Prostate gland (tissue), 2 donors: ENCODE data around the gene GOLGA7B.

Experiments
- POLR2A ChIP-seq: fragments of 450-650 bp; IDR thresholded peaks from one replicate; pipeline ENCODE4 v1.6.1; 2016; ENCODE audit warnings: antibody characterized with exemption, mild to moderate bottlenecking
- POLR2AphosphoS5 ChIP-seq: sonication (generic); formaldehyde crosslinking; IDR thresholded peaks from one replicate; pipeline ENCODE4 v1.6.1; 2017; ENCODE audit warnings: antibody characterized with exemption
- TF ChIP-seq, protein P1 (sequence below), 4 experiments: fragments of 200-600 bp in 2 of 4; fragments of 450-650 bp in 2 of 4; sonication (generic) in 2 of 4; IDR thresholded peaks; 1 replicate in 3 of 4; 2 replicates in 1 of 4; pipeline ENCODE4 v1.5.1; 2016 to 2019; ENCODE audit warnings: antibody characterized with exemption in 4 of 4, mild to moderate bottlenecking in 2 of 4, moderate library complexity in 2 of 4

DNA sequence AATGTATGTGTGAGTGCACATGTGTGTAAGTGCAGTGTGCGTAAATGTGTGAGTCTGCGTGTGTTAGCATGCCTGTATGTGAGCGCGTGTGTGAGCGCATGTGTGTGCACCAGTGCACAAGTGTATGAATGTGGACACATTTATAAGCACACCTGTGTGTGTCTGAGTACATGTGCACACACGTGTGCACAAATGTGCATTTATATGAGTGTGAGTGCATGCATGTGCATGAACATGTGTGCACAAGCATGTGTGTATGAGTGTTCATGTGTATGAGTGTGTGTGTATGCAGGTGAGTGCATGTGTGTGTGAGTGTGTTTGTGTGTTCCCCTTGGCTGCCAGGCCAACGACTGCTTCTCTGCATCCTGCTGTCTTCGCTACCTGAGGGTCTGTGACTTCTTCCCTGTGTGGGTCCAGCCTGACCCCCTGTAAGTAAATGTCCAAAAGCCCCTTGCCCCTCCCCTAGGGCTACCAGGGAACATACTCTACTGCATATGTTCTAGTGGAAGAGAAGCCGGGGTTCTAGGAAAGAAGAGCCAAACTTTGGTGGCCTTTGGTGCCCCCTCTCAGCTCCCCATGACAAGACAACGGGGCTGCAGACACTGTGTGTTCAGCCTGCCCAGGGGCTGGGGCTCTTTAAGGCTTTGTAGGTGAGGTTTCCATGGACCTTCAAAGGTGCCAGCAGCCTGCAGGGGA is 17.0 kb downstream of the GOLGA7B start:
- TF ChIP-seq, protein P1, sequence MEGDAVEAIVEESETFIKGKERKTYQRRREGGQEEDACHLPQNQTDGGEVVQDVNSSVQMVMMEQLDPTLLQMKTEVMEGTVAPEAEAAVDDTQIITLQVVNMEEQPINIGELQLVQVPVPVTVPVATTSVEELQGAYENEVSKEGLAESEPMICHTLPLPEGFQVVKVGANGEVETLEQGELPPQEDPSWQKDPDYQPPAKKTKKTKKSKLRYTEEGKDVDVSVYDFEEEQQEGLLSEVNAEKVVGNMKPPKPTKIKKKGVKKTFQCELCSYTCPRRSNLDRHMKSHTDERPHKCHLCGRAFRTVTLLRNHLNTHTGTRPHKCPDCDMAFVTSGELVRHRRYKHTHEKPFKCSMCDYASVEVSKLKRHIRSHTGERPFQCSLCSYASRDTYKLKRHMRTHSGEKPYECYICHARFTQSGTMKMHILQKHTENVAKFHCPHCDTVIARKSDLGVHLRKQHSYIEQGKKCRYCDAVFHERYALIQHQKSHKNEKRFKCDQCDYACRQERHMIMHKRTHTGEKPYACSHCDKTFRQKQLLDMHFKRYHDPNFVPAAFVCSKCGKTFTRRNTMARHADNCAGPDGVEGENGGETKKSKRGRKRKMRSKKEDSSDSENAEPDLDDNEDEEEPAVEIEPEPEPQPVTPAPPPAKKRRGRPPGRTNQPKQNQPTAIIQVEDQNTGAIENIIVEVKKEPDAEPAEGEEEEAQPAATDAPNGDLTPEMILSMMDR (IDR thresholded peaks at IDR 0.05): no peak
- TF ChIP-seq POLR2A (no peak), POLR2AphosphoS5 (no peak)
